GM12878 (cell line): ENCODE results near the gene GUK1. TPM values are rescaled to one million over a fixed set of nuclear protein-coding genes. Genes with fewer than 3 reads are reported as not detected.

Experiments used
- ATF3 ChIP-seq: IDR thresholded peaks from 2 replicates; pipeline ENCODE4 v1.6.1; 2011; ENCODE audit warnings: low read depth, mild to moderate bottlenecking, low read length, moderate library complexity, borderline replicate concordance; ENCODE audit errors: extremely low read depth
- HDGF ChIP-seq: fragments of 450-650 bp; IDR thresholded peaks from 2 replicates; pipeline ENCODE4 v1.6.1; 2016; ENCODE audit warnings: antibody characterized with exemption
- MTA2 ChIP-seq: fragments of 450-650 bp; IDR thresholded peaks from 2 replicates; pipeline ENCODE4 v1.6.1; 2016; ENCODE audit warnings: low read depth, mild to moderate bottlenecking, moderate library complexity
- POLR2AphosphoS2 ChIP-seq: IDR thresholded peaks from 2 replicates; pipeline ENCODE4 v1.6.1; 2011; ENCODE audit warnings: low read depth, mild to moderate bottlenecking, low read length, improper control_type of control experiment, moderate library complexity
- ZNF217 ChIP-seq: fragments of 450-650 bp; IDR thresholded peaks from 2 replicates; pipeline ENCODE4 v1.6.1; 2017; ENCODE audit warnings: antibody characterized with exemption, mild to moderate bottlenecking
- ZNF24 ChIP-seq: fragments of 450-650 bp; IDR thresholded peaks from 2 replicates; pipeline ENCODE4 v1.6.1; 2017; ENCODE audit warnings: antibody characterized with exemption, mild to moderate bottlenecking
- microRNA-seq: library from miRNA; unstranded; fragments of <30 nt; microRNA quantifications from one replicate; pipeline ENCODE4, GENCODE V29; 2018
- polyA plus RNA-seq, 11 experiments: library from polyadenylated mRNA; depleted of rRNA in 4 of 11; unstranded in 6 of 11; stranded (reverse) in 5 of 11; fragments of >200 nt; fragmentation: Nextera tagmentation in 4 of 11; fragmentation: Illumina TruSeq in 1 of 11; extraction: Ambion mirVana in 4 of 11; extraction: Trizol in 1 of 11; gene quantifications; 1 replicate in 1 of 11; 2 replicates in 10 of 11; pipeline versions ENCODE4 v1.2.1 to v1.2.3, GENCODE V29; 2011 to 2016; ENCODE audit warnings: inconsistent platforms in 2 of 11, missing spikeins in 2 of 11, low read depth in 1 of 11
- small RNA-seq: library from RNA; depleted of rRNA; stranded (forward); fragments of <200 nt; gene quantifications from one replicate; pipeline ENCODE3, GENCODE V24; 2014
- total RNA-seq, 4 experiments: library from RNA; depleted of rRNA in 3 of 4; stranded (reverse); fragments of >200 nt in 3 of 4; fragmentation: Illumina TruSeq in 1 of 4; extraction: Trizol in 1 of 4; gene quantifications; 2 replicates each; pipeline versions ENCODE4 v1.2.1 to v1.2.3, GENCODE V29; 2013 to 2021
- TF ChIP-seq, protein P1 (sequence below): fragments of 450-650 bp; IDR thresholded peaks from 2 replicates; pipeline ENCODE4 v1.6.1; 2017; ENCODE audit warnings: mild to moderate bottlenecking, moderate library complexity

The GUK1 gene
- total and polyA plus RNA-seq, 10 of the 15 experiments (the other 5 are each of a cell fraction or from before 2014, with no cell fraction given): 6.3 to 357 (median 203) TPM

- TF ChIP-seq, protein P1, sequence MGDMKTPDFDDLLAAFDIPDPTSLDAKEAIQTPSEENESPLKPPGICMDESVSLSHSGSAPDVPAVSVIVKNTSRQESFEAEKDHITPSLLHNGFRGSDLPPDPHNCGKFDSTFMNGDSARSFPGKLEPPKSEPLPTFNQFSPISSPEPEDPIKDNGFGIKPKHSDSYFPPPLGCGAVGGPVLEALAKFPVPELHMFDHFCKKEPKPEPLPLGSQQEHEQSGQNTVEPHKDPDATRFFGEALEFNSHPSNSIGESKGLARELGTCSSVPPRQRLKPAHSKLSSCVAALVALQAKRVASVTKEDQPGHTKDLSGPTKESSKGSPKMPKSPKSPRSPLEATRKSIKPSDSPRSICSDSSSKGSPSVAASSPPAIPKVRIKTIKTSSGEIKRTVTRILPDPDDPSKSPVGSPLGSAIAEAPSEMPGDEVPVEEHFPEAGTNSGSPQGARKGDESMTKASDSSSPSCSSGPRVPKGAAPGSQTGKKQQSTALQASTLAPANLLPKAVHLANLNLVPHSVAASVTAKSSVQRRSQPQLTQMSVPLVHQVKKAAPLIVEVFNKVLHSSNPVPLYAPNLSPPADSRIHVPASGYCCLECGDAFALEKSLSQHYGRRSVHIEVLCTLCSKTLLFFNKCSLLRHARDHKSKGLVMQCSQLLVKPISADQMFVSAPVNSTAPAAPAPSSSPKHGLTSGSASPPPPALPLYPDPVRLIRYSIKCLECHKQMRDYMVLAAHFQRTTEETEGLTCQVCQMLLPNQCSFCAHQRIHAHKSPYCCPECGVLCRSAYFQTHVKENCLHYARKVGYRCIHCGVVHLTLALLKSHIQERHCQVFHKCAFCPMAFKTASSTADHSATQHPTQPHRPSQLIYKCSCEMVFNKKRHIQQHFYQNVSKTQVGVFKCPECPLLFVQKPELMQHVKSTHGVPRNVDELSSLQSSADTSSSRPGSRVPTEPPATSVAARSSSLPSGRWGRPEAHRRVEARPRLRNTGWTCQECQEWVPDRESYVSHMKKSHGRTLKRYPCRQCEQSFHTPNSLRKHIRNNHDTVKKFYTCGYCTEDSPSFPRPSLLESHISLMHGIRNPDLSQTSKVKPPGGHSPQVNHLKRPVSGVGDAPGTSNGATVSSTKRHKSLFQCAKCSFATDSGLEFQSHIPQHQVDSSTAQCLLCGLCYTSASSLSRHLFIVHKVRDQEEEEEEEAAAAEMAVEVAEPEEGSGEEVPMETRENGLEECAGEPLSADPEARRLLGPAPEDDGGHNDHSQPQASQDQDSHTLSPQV: no peak
- TF ChIP-seq POLR2AphosphoS2 (no peak), MTA2 (no peak), ZNF24 (no peak), HDGF (no peak), ZNF217 (no peak), ATF3 (no peak)
Observed at GRCh38 chr1:228197555-228198147, 57.6 kb downstream of the GUK1 start (continued).

Small RNAs within 50 kb of the gene (microRNA-seq; reads per million reads assigned to microRNA genes)
- gene MIR3620: 0.94 reads per million

Small RNAs within 50 kb of the gene (small RNA-seq; reads per million reads assigned to genes)
- gene AL359510.1: not detected

Other genes with a start within 250 kb of the GUK1 start
Only the 7 nearest of the 8 such genes appear.
- gene WNT3A, start 133.3 kb upstream of the GUK1 start, total RNA-seq (2014; rRNA removed): not detected in 2 replicates
- not detected in 2 replicates for gene WNT3A, start 133.3 kb upstream of the GUK1 start, total RNA-seq (2014; rRNA removed; fragmentation: Illumina TruSeq; extraction: Trizol)
- not detected in 2 replicates for gene WNT3A, start 133.3 kb upstream of the GUK1 start, total RNA-seq (2021)
- 0.10 and 0.16 TPM in 2 replicates for gene WNT3A, start 133.3 kb upstream of the GUK1 start, polyA plus RNA-seq (2011; rRNA removed)
- gene WNT3A, start 133.3 kb upstream of the GUK1 start, polyA plus RNA-seq (2014; fragmentation: Illumina TruSeq; extraction: Trizol): not detected in 2 replicates
- not detected for gene WNT3A, start 133.3 kb upstream of the GUK1 start, polyA plus RNA-seq (2014; fragmentation: Nextera tagmentation; extraction: Ambion mirVana)
- not detected in 2 replicates for gene WNT3A, start 133.3 kb upstream of the GUK1 start, polyA plus RNA-seq (2014; rRNA removed)
- not detected for gene WNT3A, start 133.3 kb upstream of the GUK1 start, polyA plus RNA-seq (2016; fragmentation: Nextera tagmentation; extraction: Ambion mirVana)
- gene ARF1, start 57.6 kb upstream of the GUK1 start, total RNA-seq (2014; rRNA removed): 226 and 267 TPM in 2 replicates
- gene ARF1, start 57.6 kb upstream of the GUK1 start, total RNA-seq (2014; rRNA removed; fragmentation: Illumina TruSeq; extraction: Trizol): 113 and 131 TPM in 2 replicates
- 296 and 300 TPM in 2 replicates for gene ARF1, start 57.6 kb upstream of the GUK1 start, total RNA-seq (2021)
- 178 and 316 TPM in 2 replicates for gene ARF1, start 57.6 kb upstream of the GUK1 start, polyA plus RNA-seq (2011; rRNA removed)
- gene ARF1, start 57.6 kb upstream of the GUK1 start, polyA plus RNA-seq (2014; fragmentation: Illumina TruSeq; extraction: Trizol): 97.0 and 247 TPM in 2 replicates
- gene ARF1, start 57.6 kb upstream of the GUK1 start, polyA plus RNA-seq (2014; fragmentation: Nextera tagmentation; extraction: Ambion mirVana): 10 to 100 TPM; 48.4 to 97.3 TPM
- 352 and 369 TPM in 2 replicates for gene ARF1, start 57.6 kb upstream of the GUK1 start, polyA plus RNA-seq (2014; rRNA removed)
- gene ARF1, start 57.6 kb upstream of the GUK1 start, polyA plus RNA-seq (2016; fragmentation: Nextera tagmentation; extraction: Ambion mirVana): 100 to 1,000 TPM; 481 to 508 TPM
- 14.0 and 14.6 TPM in 2 replicates for gene C1orf35, start 37.0 kb upstream of the GUK1 start, total RNA-seq (2014; rRNA removed)
- 5.9 and 6.7 TPM in 2 replicates for gene C1orf35, start 37.0 kb upstream of the GUK1 start, total RNA-seq (2014; rRNA removed; fragmentation: Illumina TruSeq; extraction: Trizol)
- gene C1orf35, start 37.0 kb upstream of the GUK1 start, total RNA-seq (2021): 20.8 and 21.5 TPM in 2 replicates
- gene C1orf35, start 37.0 kb upstream of the GUK1 start, polyA plus RNA-seq (2011; rRNA removed): 3.1 and 6.6 TPM in 2 replicates
- gene C1orf35, start 37.0 kb upstream of the GUK1 start, polyA plus RNA-seq (2014; fragmentation: Illumina TruSeq; extraction: Trizol): 1.6 and 5.5 TPM in 2 replicates
- gene C1orf35, start 37.0 kb upstream of the GUK1 start, polyA plus RNA-seq (2014; fragmentation: Nextera tagmentation; extraction: Ambion mirVana): 1 to 10 TPM; 2.5 to 4.8 TPM
- 18.8 and 19.5 TPM in 2 replicates for gene C1orf35, start 37.0 kb upstream of the GUK1 start, polyA plus RNA-seq (2014; rRNA removed)
- 10 to 100 TPM; 26.7 to 27.0 TPM for gene C1orf35, start 37.0 kb upstream of the GUK1 start, polyA plus RNA-seq (2016; fragmentation: Nextera tagmentation; extraction: Ambion mirVana)
- gene MRPL55, start 31.0 kb upstream of the GUK1 start, total RNA-seq (2014; rRNA removed): 81.9 and 93.4 TPM in 2 replicates
- gene MRPL55, start 31.0 kb upstream of the GUK1 start, total RNA-seq (2014; rRNA removed; fragmentation: Illumina TruSeq; extraction: Trizol): 25.5 and 35.1 TPM in 2 replicates
- gene MRPL55, start 31.0 kb upstream of the GUK1 start, total RNA-seq (2021): 47.6 and 54.9 TPM in 2 replicates
- 17.0 and 39.3 TPM in 2 replicates for gene MRPL55, start 31.0 kb upstream of the GUK1 start, polyA plus RNA-seq (2011; rRNA removed)
- gene MRPL55, start 31.0 kb upstream of the GUK1 start, polyA plus RNA-seq (2014; fragmentation: Illumina TruSeq; extraction: Trizol): 8.8 and 42.1 TPM in 2 replicates
- 10 to 100 TPM; 15.1 to 56.7 TPM for gene MRPL55, start 31.0 kb upstream of the GUK1 start, polyA plus RNA-seq (2014; fragmentation: Nextera tagmentation; extraction: Ambion mirVana)
- gene MRPL55, start 31.0 kb upstream of the GUK1 start, polyA plus RNA-seq (2014; rRNA removed): 91.0 and 96.3 TPM in 2 replicates
- gene MRPL55, start 31.0 kb upstream of the GUK1 start, polyA plus RNA-seq (2016; fragmentation: Nextera tagmentation; extraction: Ambion mirVana): 100 to 1,000 TPM; 129 to 143 TPM
- gene GJC2, start 9.7 kb downstream of the GUK1 start, total RNA-seq (2014; rRNA removed): 0.06 and 0.11 TPM in 2 replicates
- gene GJC2, start 9.7 kb downstream of the GUK1 start, total RNA-seq (2014; rRNA removed; fragmentation: Illumina TruSeq; extraction: Trizol): 0.09 TPM in 2 replicates
- gene GJC2, start 9.7 kb downstream of the GUK1 start, total RNA-seq (2021): 0.44 TPM in 1 of 2 replicates, not detected in the other
- gene GJC2, start 9.7 kb downstream of the GUK1 start, polyA plus RNA-seq (2011; rRNA removed): 0.03 and 0.04 TPM in 2 replicates
- 0.04 TPM in 1 of 2 replicates, not detected in the other for gene GJC2, start 9.7 kb downstream of the GUK1 start, polyA plus RNA-seq (2014; fragmentation: Illumina TruSeq; extraction: Trizol)
- not detected for gene GJC2, start 9.7 kb downstream of the GUK1 start, polyA plus RNA-seq (2014; fragmentation: Nextera tagmentation; extraction: Ambion mirVana)
- 0.26 and 0.32 TPM in 2 replicates for gene GJC2, start 9.7 kb downstream of the GUK1 start, polyA plus RNA-seq (2014; rRNA removed)
- gene GJC2, start 9.7 kb downstream of the GUK1 start, polyA plus RNA-seq (2016; fragmentation: Nextera tagmentation; extraction: Ambion mirVana): not detected
- gene IBA57, start 25.5 kb downstream of the GUK1 start, total RNA-seq (2014; rRNA removed): 6.0 and 6.9 TPM in 2 replicates
- 1.3 and 1.5 TPM in 2 replicates for gene IBA57, start 25.5 kb downstream of the GUK1 start, total RNA-seq (2014; rRNA removed; fragmentation: Illumina TruSeq; extraction: Trizol)
- gene IBA57, start 25.5 kb downstream of the GUK1 start, total RNA-seq (2021): 6.9 and 8.5 TPM in 2 replicates
- 1.4 and 2.9 TPM in 2 replicates for gene IBA57, start 25.5 kb downstream of the GUK1 start, polyA plus RNA-seq (2011; rRNA removed)
- gene IBA57, start 25.5 kb downstream of the GUK1 start, polyA plus RNA-seq (2014; fragmentation: Illumina TruSeq; extraction: Trizol): 1.2 and 1.3 TPM in 2 replicates
- under 1 TPM; 0.51 to 0.60 TPM for gene IBA57, start 25.5 kb downstream of the GUK1 start, polyA plus RNA-seq (2014; fragmentation: Nextera tagmentation; extraction: Ambion mirVana)
- gene IBA57, start 25.5 kb downstream of the GUK1 start, polyA plus RNA-seq (2014; rRNA removed): 4.6 and 6.7 TPM in 2 replicates
- gene IBA57, start 25.5 kb downstream of the GUK1 start, polyA plus RNA-seq (2016; fragmentation: Nextera tagmentation; extraction: Ambion mirVana): 1 to 10 TPM; 6.0 to 8.6 TPM
- gene OBSCN, start 67.8 kb downstream of the GUK1 start, total RNA-seq (2014; rRNA removed): 0.11 and 0.34 TPM in 2 replicates
- gene OBSCN, start 67.8 kb downstream of the GUK1 start, total RNA-seq (2014; rRNA removed; fragmentation: Illumina TruSeq; extraction: Trizol): 0.04 and 0.05 TPM in 2 replicates
- gene OBSCN, start 67.8 kb downstream of the GUK1 start, total RNA-seq (2021): 0.11 and 0.36 TPM in 2 replicates
- gene OBSCN, start 67.8 kb downstream of the GUK1 start, polyA plus RNA-seq (2011; rRNA removed): 0.07 and 0.18 TPM in 2 replicates
- gene OBSCN, start 67.8 kb downstream of the GUK1 start, polyA plus RNA-seq (2014; fragmentation: Illumina TruSeq; extraction: Trizol): 0.03 TPM in 1 of 2 replicates, not detected in the other
- not detected for gene OBSCN, start 67.8 kb downstream of the GUK1 start, polyA plus RNA-seq (2014; fragmentation: Nextera tagmentation; extraction: Ambion mirVana)
- gene OBSCN, start 67.8 kb downstream of the GUK1 start, polyA plus RNA-seq (2014; rRNA removed): 0.01 and 0.30 TPM in 2 replicates
- under 1 TPM; 0.06 to 0.09 TPM for gene OBSCN, start 67.8 kb downstream of the GUK1 start, polyA plus RNA-seq (2016; fragmentation: Nextera tagmentation; extraction: Ambion mirVana)